ENCODE measurements around the gene SCAMP5. TPM values are rescaled to one million over a fixed set of nuclear protein-coding genes. Genes with fewer than 3 reads are reported as not detected.

Gene SCAMP5
- total RNA-seq, 4 donors from 2014 or later = 3.3 to 6.4 (median 4.3) TPM

GRCh38 chr15:75065467-75065850, 70.1 kb downstream of the SCAMP5 start:
- 90% methylated on average over 1 of the region's 1 CpG for WGBS
- Histone ChIP-seq H3K27me3 (peaks cover 0 to 2% (median 0%) of the 10 kb centered on the region in 4 donors), H3K27ac (replicated peaks in 1 of 4) (no peak overlapping the region)

GRCh38 chr15:75065851-75066509, 70.6 kb downstream of the SCAMP5 start:
- no peak for TF ChIP-seq EP300 (IDR thresholded peaks at IDR 0.05)
- no peak for TF ChIP-seq POLR2A (IDR thresholded peaks at IDR 0.05; ENCODE audit: low read depth)
- TF ChIP-seq POLR2AphosphoS5 (IDR thresholded peaks at IDR 0.05) = no peak
- Histone ChIP-seq H3K9me3 (peaks cover 0 to 8% (median 0%) of the 10 kb centered on the region in 4 donors), H3K27me3 (peaks cover 0 to 7% (median 0%) of the 10 kb centered on the region in 4 donors), H3K36me3 (no peaks in the 10 kb centered on the region), H3K4me3 (no peak overlapping the region), H3K27ac (replicated peaks in 1 of 4) (no peak overlapping the region), H3K4me1 (peaks cover 0 to 21% (median 6%) of the 10 kb centered on the region in 4 donors)
- intact Hi-C loops (cut with DNase I) = no loop called here
- WGBS = 81% methylated on average over 6 of the region's 6 CpGs
- DNase-seq (ENCODE audit: extremely low spot score) = no peak

More at GRCh38 chr15:75065467-75065850, 70.1 kb downstream of the SCAMP5 start:
- H3K36me3 ChIP-seq = no peaks in the 10 kb centered on the region
- intact Hi-C loops (cut with DNase I) = no loop called here
- no peak overlapping the region for H3K4me3 ChIP-seq
- TF ChIP-seq POLR2AphosphoS5 (IDR thresholded peaks at IDR 0.05) = no peak
- no peak for TF ChIP-seq EP300 (IDR thresholded peaks at IDR 0.05)
- TF ChIP-seq CTCF (IDR thresholded peaks at IDR 0.05) = no peak
- no peak for TF ChIP-seq POLR2A (IDR thresholded peaks at IDR 0.05; ENCODE audit: low read depth)
- peaks cover 0 to 21% (median 6%) of the 10 kb centered on the region in 4 donors for H3K4me1 ChIP-seq
- peaks cover 0 to 8% (median 0%) of the 10 kb centered on the region in 4 donors for H3K9me3 ChIP-seq
- no peak for DNase-seq (ENCODE audit: extremely low spot score)

GRCh38 chr15:75067123-75067830, 71.9 kb downstream of the SCAMP5 start:
- no peak for DNase-seq (ENCODE audit: extremely low spot score)
- intact Hi-C loops (cut with DNase I) = no loop called here
- TF ChIP-seq EP300 (IDR thresholded peaks at IDR 0.05) (no peak), CTCF (IDR thresholded peaks at IDR 0.05) (no peak), POLR2AphosphoS5 (IDR thresholded peaks at IDR 0.05) (no peak), POLR2A (IDR thresholded peaks at IDR 0.05; ENCODE audit: low read depth) (no peak)
- H3K9me3 ChIP-seq = peaks cover 0 to 8% (median 0%) of the 10 kb centered on the region in 4 donors
- H3K4me3 ChIP-seq = no peak overlapping the region
- H3K27ac ChIP-seq (replicated peaks in 1 of 4) = no peak overlapping the region
- H3K36me3 ChIP-seq = no peaks in the 10 kb centered on the region
- H3K27me3 ChIP-seq = peaks cover 0 to 7% (median 0%) of the 10 kb centered on the region in 4 donors
- peaks cover 0 to 21% (median 6%) of the 10 kb centered on the region in 4 donors for H3K4me1 ChIP-seq
- WGBS = 69% methylated on average over 3 of the region's 3 CpGs

GRCh38 chr15:75068748-75069147, 73.4 kb downstream of the SCAMP5 start:
- Histone ChIP-seq H3K27ac (replicated peaks in 1 of 4) (no peak overlapping the region), H3K4me1 (peaks cover 0 to 16% (median 6%) of the 10 kb centered on the region in 4 donors), H3K27me3 (peaks cover 0 to 7% (median 0%) of the 10 kb centered on the region in 4 donors), H3K36me3 (no peaks in the 10 kb centered on the region), H3K4me3 (no peak overlapping the region), H3K9me3 (peaks cover 0 to 8% (median 0%) of the 10 kb centered on the region in 4 donors)
- intact Hi-C loops (cut with DNase I) = no loop called here
- TF ChIP-seq POLR2AphosphoS5 (IDR thresholded peaks at IDR 0.05) = no peak
- no peak for TF ChIP-seq CTCF (IDR thresholded peaks at IDR 0.05)
- TF ChIP-seq EP300 (IDR thresholded peaks at IDR 0.05) = no peak
- no peak for TF ChIP-seq POLR2A (IDR thresholded peaks at IDR 0.05; ENCODE audit: low read depth)
- no peak for DNase-seq (ENCODE audit: extremely low spot score)

- Histone ChIP-seq H3K27ac (replicated peaks in 1 of 4) (no peak overlapping the region), H3K4me3 (no peak overlapping the region), H3K36me3 (no peaks in the 10 kb centered on the region), H3K27me3 (peaks cover 0 to 7% (median 0%) of the 10 kb centered on the region in 4 donors), H3K9me3 (peaks cover 0 to 8% (median 0%) of the 10 kb centered on the region in 4 donors), H3K4me1 (peaks cover 0 to 12% (median 5%) of the 10 kb centered on the region in 4 donors)
- no peak for TF ChIP-seq EP300 (IDR thresholded peaks at IDR 0.05)
- TF ChIP-seq POLR2A (IDR thresholded peaks at IDR 0.05; ENCODE audit: low read depth) = no peak
- TF ChIP-seq POLR2AphosphoS5 (IDR thresholded peaks at IDR 0.05) = no peak
- TF ChIP-seq CTCF (IDR thresholded peaks at IDR 0.05) = no peak
- WGBS = 71% methylated on average over 5 of the region's 8 CpGs
- DNase-seq (ENCODE audit: extremely low spot score) = no peak
- intact Hi-C loops (cut with DNase I) = no loop called here
Observed at GRCh38 chr15:75069301-75069925, 74.0 kb downstream of the SCAMP5 start.

Measured in esophagus muscularis mucosa (tissue), 4 donors.